AG09309 (cell line): ENCODE measurements around the gene ADAMTS12.

ENCODE experiments used
- DNase-seq: peaks from one replicate; pipeline ENCODE4 v3.0.0-alpha.2; 2010; ENCODE audit warnings: low read depth
- H3K4me3 ChIP-seq: 2 replicates; pipeline ENCODE4 v1.5.1; 2011; ENCODE audit warnings: mild to moderate bottlenecking, low read depth, low read length, moderate library complexity; ENCODE audit not compliant: control insufficient read depth
- TF ChIP-seq, protein P1 (sequence below): IDR thresholded peaks from 2 replicates; pipeline ENCODE4 v1.5.1; 2011; ENCODE audit warnings: mild to moderate bottlenecking, low read depth, low read length, inconsistent platforms; ENCODE audit not compliant: insufficient read depth, control insufficient read depth; ENCODE audit errors: missing control alignments

ADAMTS12 gene

DNA sequence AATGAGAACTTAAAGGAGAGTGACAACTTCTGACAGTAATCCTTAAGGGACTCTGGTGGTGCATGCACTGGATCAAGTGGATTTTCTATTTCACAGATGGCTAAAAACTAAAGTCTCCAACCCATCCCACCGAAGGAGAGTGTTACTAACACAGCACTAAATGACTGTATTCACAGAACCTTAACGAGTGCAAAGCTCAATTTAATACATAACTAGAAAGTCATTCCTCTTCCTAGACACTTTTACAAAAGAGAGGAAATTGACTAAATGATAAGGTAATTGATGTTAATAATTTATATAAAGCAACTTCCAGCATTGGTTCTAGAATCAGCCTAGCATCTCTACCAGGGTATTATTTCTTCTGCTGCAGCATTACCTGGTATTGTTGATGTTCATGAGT is 189.8 kb downstream of the ADAMTS12 start:
- H3K4me3 ChIP-seq = no peak overlapping the region
- no peak for DNase-seq
- TF ChIP-seq, protein P1, sequence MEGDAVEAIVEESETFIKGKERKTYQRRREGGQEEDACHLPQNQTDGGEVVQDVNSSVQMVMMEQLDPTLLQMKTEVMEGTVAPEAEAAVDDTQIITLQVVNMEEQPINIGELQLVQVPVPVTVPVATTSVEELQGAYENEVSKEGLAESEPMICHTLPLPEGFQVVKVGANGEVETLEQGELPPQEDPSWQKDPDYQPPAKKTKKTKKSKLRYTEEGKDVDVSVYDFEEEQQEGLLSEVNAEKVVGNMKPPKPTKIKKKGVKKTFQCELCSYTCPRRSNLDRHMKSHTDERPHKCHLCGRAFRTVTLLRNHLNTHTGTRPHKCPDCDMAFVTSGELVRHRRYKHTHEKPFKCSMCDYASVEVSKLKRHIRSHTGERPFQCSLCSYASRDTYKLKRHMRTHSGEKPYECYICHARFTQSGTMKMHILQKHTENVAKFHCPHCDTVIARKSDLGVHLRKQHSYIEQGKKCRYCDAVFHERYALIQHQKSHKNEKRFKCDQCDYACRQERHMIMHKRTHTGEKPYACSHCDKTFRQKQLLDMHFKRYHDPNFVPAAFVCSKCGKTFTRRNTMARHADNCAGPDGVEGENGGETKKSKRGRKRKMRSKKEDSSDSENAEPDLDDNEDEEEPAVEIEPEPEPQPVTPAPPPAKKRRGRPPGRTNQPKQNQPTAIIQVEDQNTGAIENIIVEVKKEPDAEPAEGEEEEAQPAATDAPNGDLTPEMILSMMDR = no peak

DNA sequence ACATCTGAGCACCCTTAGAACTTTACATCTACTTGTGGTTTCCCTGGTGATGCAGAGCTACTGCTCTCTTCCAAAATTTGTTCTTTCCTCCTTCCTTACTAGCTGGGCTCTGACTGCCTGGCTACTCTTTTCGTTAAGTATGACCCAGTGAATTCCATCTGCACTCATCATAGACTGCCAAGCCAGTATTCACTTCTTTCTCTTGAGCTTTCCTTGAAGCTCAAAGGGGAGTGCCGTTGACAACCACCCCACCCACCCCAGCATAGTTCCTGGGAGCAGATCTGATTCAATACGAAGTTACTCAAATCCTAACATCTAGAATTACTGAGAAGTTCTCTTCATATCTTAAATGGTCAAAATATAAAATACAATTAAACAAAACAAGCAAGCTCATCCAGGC is 190.5 kb downstream of the ADAMTS12 start:
- TF ChIP-seq, protein P1 = no peak
- DNase-seq = peak; percentile 40
- no peak overlapping the region for H3K4me3 ChIP-seq

GRCh38 chr5:33696411-33696810 is 195.4 kb downstream of the ADAMTS12 start:
- no peak overlapping the region for H3K4me3 ChIP-seq
- no peak for DNase-seq
- TF ChIP-seq, protein P1 = no peak

DNA sequence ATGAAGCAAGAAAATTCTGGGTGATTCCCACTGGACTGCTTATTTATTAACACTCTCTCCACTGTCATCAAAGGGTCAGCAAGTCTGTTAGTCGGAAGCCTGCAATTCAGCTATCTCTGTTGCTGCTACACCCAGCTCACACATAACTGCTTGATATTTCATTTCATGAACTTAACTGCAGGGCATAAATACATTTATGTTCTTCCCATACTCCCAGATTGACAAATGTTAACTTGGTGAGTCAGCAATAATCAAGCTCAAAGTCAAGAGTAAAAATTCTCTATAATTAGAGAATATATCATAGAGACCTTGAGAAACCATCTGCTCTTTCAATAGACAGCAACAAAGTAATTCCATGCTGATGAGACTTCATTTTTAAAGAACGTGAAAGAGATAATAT is 198.8 kb downstream of the ADAMTS12 start:
- no peak overlapping the region for H3K4me3 ChIP-seq
- TF ChIP-seq, protein P1 = no peak
- no peak for DNase-seq

- DNase-seq = no peak
- H3K4me3 ChIP-seq = no peak overlapping the region
- TF ChIP-seq, protein P1 = no peak
These were observed 199.9 kb downstream of the ADAMTS12 start for GRCh38 chr5:33691856-33692255.

GRCh38 chr5:33690374-33691135 is 201.2 kb downstream of the ADAMTS12 start:
- no peak overlapping the region for H3K4me3 ChIP-seq
- TF ChIP-seq, protein P1 = no peak
- peak; percentile 86 for DNase-seq
